RWPE2 (cell line): ENCODE measurements around the gene ATP7A.

Experiments used
- ATAC-seq: fragments of 200-7000 bp; cut with Tn5 transposase; 3 replicates; pipeline ENCODE4 v1.9.1; 2021; ENCODE audit warnings: low read depth
- DNase-seq: peaks from one replicate; pipeline ENCODE4 v3.0.0-alpha.2; 2020; ENCODE audit warnings: low spot score
- H3K27ac ChIP-seq: fragments of 450-650 bp; 2 replicates; pipeline ENCODE4 v1.5.1; 2017; ENCODE audit warnings: mild to moderate bottlenecking; ENCODE audit not compliant: poor library complexity, severe bottlenecking
- H3K27me3 ChIP-seq: fragments of 250-450 bp; sonication (Bioruptor Pico); 2 replicates; pipeline ENCODE4 v1.5.1; 2021; ENCODE audit warnings: mild to moderate bottlenecking, moderate library complexity; ENCODE audit not compliant: insufficient read depth, poor library complexity, severe bottlenecking
- H3K36me3 ChIP-seq: fragments of 250-450 bp; sonication (Bioruptor Pico); 2 replicates; pipeline ENCODE4 v1.5.1; 2020; ENCODE audit warnings: low read depth, mild to moderate bottlenecking, moderate library complexity
- H3K4me1 ChIP-seq: fragments of 250-450 bp; sonication (Bioruptor Pico); 2 replicates; pipeline ENCODE4 v1.5.1; 2021; ENCODE audit warnings: mild to moderate bottlenecking, moderate library complexity; ENCODE audit not compliant: insufficient read depth, poor library complexity, severe bottlenecking
- H3K4me3 ChIP-seq: fragments of 250-450 bp; sonication (Bioruptor Pico); 2 replicates; pipeline ENCODE4 v1.5.1; 2021; ENCODE audit warnings: mild to moderate bottlenecking, moderate library complexity; ENCODE audit not compliant: severe bottlenecking
- H3K9me3 ChIP-seq: fragments of 250-450 bp; sonication (Bioruptor Pico); 2 replicates; pipeline ENCODE4 v1.5.1; 2021; ENCODE audit warnings: mild to moderate bottlenecking, moderate library complexity; ENCODE audit not compliant: severe bottlenecking
- TF ChIP-seq, protein P1 (sequence below): fragments of 450-650 bp; IDR thresholded peaks from one replicate; pipeline ENCODE4 v1.5.1; 2017; ENCODE audit warnings: mild to moderate bottlenecking, moderate library complexity; ENCODE audit not compliant: poor library complexity, severe bottlenecking

The ATP7A gene

DNA sequence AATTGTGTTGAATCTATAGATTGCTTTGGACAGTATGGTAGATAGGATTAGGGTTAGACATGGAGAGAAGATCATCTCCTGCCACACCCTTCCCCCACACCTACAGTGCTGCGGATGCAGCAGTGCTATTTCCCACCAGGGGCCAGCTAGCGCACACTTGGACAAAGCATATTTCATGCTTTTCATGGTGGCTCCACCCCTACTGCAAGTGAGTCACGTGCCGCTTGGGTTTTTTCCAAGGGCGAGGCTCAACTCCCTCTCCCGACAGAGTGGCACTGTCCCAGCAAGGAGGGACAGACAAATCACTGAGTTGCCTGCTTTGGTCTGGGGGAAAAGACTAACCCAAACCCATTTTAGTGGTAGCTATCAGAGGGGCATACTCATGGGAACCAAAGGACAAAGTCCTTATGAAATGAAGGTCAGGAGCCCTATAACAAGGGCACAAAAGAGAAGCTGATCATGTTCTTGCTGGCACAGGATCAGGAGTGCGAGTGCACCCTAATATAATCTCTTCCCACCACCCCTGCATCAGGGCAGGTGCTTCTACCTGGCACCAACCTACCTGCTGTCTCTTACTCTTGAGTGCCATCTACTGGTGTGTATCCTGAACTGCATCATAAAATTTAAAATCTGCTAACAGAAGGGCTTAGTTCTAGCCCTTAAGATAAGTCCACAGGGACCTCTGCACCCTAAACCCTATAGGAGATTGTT, 114.0 kb downstream of the ATP7A start:
- no peaks in the 10 kb centered on the region for H3K4me1 ChIP-seq
- H3K4me3 ChIP-seq: no peak overlapping the region
- H3K9me3 ChIP-seq: no peaks in the 10 kb centered on the region
- no peaks in the 10 kb centered on the region for H3K36me3 ChIP-seq
- H3K27ac ChIP-seq: no peak overlapping the region
- TF ChIP-seq, protein P1, sequence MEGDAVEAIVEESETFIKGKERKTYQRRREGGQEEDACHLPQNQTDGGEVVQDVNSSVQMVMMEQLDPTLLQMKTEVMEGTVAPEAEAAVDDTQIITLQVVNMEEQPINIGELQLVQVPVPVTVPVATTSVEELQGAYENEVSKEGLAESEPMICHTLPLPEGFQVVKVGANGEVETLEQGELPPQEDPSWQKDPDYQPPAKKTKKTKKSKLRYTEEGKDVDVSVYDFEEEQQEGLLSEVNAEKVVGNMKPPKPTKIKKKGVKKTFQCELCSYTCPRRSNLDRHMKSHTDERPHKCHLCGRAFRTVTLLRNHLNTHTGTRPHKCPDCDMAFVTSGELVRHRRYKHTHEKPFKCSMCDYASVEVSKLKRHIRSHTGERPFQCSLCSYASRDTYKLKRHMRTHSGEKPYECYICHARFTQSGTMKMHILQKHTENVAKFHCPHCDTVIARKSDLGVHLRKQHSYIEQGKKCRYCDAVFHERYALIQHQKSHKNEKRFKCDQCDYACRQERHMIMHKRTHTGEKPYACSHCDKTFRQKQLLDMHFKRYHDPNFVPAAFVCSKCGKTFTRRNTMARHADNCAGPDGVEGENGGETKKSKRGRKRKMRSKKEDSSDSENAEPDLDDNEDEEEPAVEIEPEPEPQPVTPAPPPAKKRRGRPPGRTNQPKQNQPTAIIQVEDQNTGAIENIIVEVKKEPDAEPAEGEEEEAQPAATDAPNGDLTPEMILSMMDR: peak; percentile 61
- no peak for DNase-seq
- ATAC-seq: peak; percentile 68
- H3K27me3 ChIP-seq: no peaks in the 10 kb centered on the region

DNA sequence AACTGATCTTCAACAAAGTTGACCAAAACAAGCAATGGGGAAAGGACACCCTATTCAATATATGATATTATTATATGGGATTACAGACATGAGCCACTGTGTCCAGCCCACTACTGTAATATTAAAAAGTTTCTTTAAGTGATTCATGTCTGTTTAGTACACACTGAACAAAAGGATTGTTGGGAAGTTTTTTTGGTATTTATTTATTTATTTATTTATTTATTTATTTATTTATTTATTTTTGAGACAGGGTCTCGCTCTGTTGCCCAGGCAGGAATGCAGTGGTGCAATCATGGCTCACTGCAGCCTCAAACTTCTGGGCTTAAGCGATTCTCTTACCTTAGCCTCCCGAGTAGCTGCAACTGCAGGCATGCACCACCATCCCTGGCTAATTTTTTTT, 117.3 kb downstream of the ATP7A start:
- no peak for DNase-seq
- Histone ChIP-seq H3K4me1 (no peaks in the 10 kb centered on the region), H3K36me3 (no peaks in the 10 kb centered on the region), H3K27me3 (no peaks in the 10 kb centered on the region), H3K27ac (no peak overlapping the region), H3K9me3 (no peaks in the 10 kb centered on the region), H3K4me3 (no peak overlapping the region)
- TF ChIP-seq, protein P1: no peak
- no peak for ATAC-seq

DNA sequence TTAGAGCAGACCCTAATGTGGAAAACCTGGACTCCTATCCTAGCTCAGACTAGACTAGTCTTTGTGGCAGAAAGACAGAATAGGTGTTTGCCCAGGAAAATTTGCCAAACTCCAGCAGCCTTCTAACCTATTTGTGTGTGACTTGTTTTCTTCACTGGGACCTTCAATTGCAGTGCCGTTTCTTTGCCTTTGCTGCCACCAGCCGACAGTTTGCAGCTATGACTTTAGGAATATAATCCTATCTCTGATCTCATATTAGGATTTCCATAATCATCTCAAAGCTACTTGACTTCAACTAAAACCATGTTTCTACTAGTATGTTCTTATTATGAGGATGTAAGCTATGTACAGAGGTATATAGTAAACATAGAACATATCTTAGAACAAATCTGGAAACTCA, 119.2 kb downstream of the ATP7A start:
- peak; percentile 51; the same call in 2 of the 3 replicates for ATAC-seq
- H3K4me3 ChIP-seq: no peak overlapping the region
- DNase-seq: no peak
- H3K36me3 ChIP-seq: no peaks in the 10 kb centered on the region
- no peak overlapping the region for H3K27ac ChIP-seq
- H3K4me1 ChIP-seq: no peaks in the 10 kb centered on the region
- TF ChIP-seq, protein P1: peak; percentile 59
- H3K27me3 ChIP-seq: no peaks in the 10 kb centered on the region
- no peaks in the 10 kb centered on the region for H3K9me3 ChIP-seq

DNA sequence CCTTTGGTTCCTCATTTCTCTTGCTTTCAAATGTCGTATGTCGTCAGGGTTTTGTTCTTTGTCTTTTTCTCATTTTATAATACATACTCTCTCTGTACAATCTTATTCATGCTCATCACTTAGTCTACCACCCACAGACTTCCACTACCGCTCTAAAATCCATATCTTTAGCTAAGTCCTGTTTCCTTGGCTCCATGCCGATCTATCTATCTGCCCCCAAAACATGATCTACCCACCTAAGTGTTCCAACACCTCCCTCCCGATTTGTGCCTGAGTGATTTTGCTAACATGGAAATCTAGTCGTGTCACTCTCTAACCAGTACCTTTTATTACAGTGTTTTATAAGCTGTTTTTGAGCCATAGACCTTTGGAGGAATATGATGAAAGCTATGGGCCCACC, 124.6 kb downstream of the ATP7A start:
- H3K9me3 ChIP-seq: no peaks in the 10 kb centered on the region
- H3K36me3 ChIP-seq: no peaks in the 10 kb centered on the region
- no peaks in the 10 kb centered on the region for H3K4me1 ChIP-seq
- no peak overlapping the region for H3K27ac ChIP-seq
- ATAC-seq (no peak), DNase-seq (no peak)
- no peaks in the 10 kb centered on the region for H3K27me3 ChIP-seq
- TF ChIP-seq, protein P1: no peak
- no peak overlapping the region for H3K4me3 ChIP-seq

DNA sequence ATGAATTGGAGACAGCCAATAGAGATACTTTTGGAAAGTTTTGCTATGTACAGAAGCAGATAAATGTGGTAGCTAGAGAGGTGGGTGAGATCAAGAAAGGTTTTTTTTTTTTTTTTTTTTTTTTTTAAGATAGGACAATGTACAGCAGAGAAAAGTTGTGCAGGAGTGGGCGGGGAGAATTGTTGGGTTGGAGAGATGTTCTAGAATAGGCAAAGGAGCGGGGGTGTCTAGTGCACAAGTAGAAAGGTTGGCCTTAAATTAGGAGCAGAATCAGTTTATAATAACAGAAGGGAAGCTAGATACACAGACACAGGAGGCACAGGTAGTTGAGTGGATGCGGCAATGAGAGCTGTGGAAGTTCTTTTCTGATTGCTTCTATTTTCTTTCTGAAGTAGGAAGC, 127.4 kb downstream of the ATP7A start:
- DNase-seq: no peak
- TF ChIP-seq, protein P1: no peak
- H3K27me3 ChIP-seq: no peaks in the 10 kb centered on the region

More for the DNA sequence above, 127.4 kb downstream of the ATP7A start:
- Histone ChIP-seq H3K4me3 (no peak overlapping the region), H3K9me3 (no peaks in the 10 kb centered on the region), H3K27ac (no peak overlapping the region), H3K36me3 (no peaks in the 10 kb centered on the region), H3K4me1 (no peaks in the 10 kb centered on the region)
- ATAC-seq: no peak
